IMR-90 (cell line): ENCODE measurements around the gene SSH2. TPM values are rescaled to one million over a fixed set of nuclear protein-coding genes. Genes with fewer than 3 reads are reported as not detected.

Experiments
- ATAC-seq: fragments of 200-7000 bp; cut with Tn5 transposase; 2 replicates; pipeline ENCODE4 v1.9.1; 2020; ENCODE audit warnings: low read depth, mild to moderate bottlenecking, moderate library complexity
- BruUV-seq: library from RNA; stranded (reverse); fragments of 400-500 nt; replicated peaks from 2 replicates; lab custom pipeline; 2021; lab: Mats Ljungman, UMichigan
- CTCF ChIA-PET: fragments of 300-600 bp; formaldehyde crosslinking; extraction: SDS; loops from one replicate; lab custom pipeline; 2021; ENCODE audit warnings: antibody characterized with exemption; lab: Yijun Ruan, JAX
- POLR2A ChIA-PET: fragments of 300-600 bp; sonication (Branson Sonifier 250); formaldehyde crosslinking; loops from one replicate; lab custom pipeline; 2022; ENCODE audit warnings: antibody characterized with exemption; ENCODE audit not compliant: unreplicated experiment; lab: Charles Lee
- DNase-seq: peaks from one replicate; pipeline ENCODE4 v3.0.0; 2013
- H2AFZ ChIP-seq: replicated peaks from 2 replicates; pipeline ENCODE3; 2013; ENCODE audit warnings: low read length, mild to moderate bottlenecking; ENCODE audit not compliant: poor library complexity
- H2AK5ac ChIP-seq: 2 replicates; pipeline ENCODE4 v1.6.1; 2013; ENCODE audit warnings: low read depth, low read length, inconsistent platforms
- H2AK9ac ChIP-seq: replicated peaks from 2 replicates; pipeline ENCODE3; 2013; ENCODE audit warnings: mild to moderate bottlenecking, low read depth, low read length, moderate library complexity; ENCODE audit not compliant: poor library complexity
- H2BK120ac ChIP-seq: 2 replicates; pipeline ENCODE4 v1.6.1; 2013; ENCODE audit warnings: low read depth, low read length, inconsistent platforms
- H2BK15ac ChIP-seq: 3 replicates; pipeline ENCODE4 v1.6.1; 2013; ENCODE audit warnings: low read depth, low read length, inconsistent platforms
- H2BK20ac ChIP-seq: 2 replicates; pipeline ENCODE4 v1.6.1; 2013; ENCODE audit warnings: low read depth, mild to moderate bottlenecking, inconsistent platforms, low read length, moderate library complexity
- H2BK5ac ChIP-seq: 2 replicates; pipeline ENCODE4 v1.6.1; 2013; ENCODE audit warnings: mild to moderate bottlenecking, low read depth, low read length, inconsistent platforms; ENCODE audit not compliant: poor library complexity, severe bottlenecking
- H3K14ac ChIP-seq: replicated peaks from 2 replicates; pipeline ENCODE4 v1.6.1; 2013; ENCODE audit warnings: low read depth, low read length, inconsistent platforms
- H3K18ac ChIP-seq: 2 replicates; pipeline ENCODE4 v1.6.1; 2013; ENCODE audit warnings: low read depth, low read length, control low read depth
- H3K23ac ChIP-seq: 2 replicates; pipeline ENCODE4 v1.6.1; 2013; ENCODE audit warnings: low read depth, low read length, inconsistent platforms
- H3K27ac ChIP-seq: 2 replicates; pipeline ENCODE4 v1.5.1; 2013; ENCODE audit warnings: mild to moderate bottlenecking, control low read depth, low read length; ENCODE audit not compliant: insufficient read depth
- H3K27me3 ChIP-seq: 2 replicates; pipeline ENCODE4 v1.6.1; 2013; ENCODE audit warnings: low read length; ENCODE audit not compliant: control insufficient read depth, insufficient read depth
- H3K36me3 ChIP-seq: 2 replicates; pipeline ENCODE4 v1.6.1; 2013; ENCODE audit warnings: low read length, mixed read lengths; ENCODE audit not compliant: control insufficient read depth, insufficient read depth
- H3K4ac ChIP-seq: 2 replicates; pipeline ENCODE4 v1.6.1; 2013; ENCODE audit warnings: low read depth, low read length, inconsistent platforms
- H3K4me1 ChIP-seq: 2 replicates; pipeline ENCODE4 v1.6.1; 2013; ENCODE audit warnings: low read length, mixed read lengths; ENCODE audit not compliant: control insufficient read depth, insufficient read depth
- H3K4me2 ChIP-seq: 2 replicates; pipeline ENCODE4 v1.6.1; 2013; ENCODE audit warnings: low read depth, mild to moderate bottlenecking, control low read depth, low read length, moderate library complexity
- H3K4me3 ChIP-seq: 2 replicates; pipeline ENCODE4 v1.5.1; 2013; ENCODE audit warnings: low read depth, mild to moderate bottlenecking, control low read depth, low read length, moderate library complexity; ENCODE audit not compliant: insufficient read depth
- H3K56ac ChIP-seq: 2 replicates; pipeline ENCODE4 v1.6.1; 2013; ENCODE audit warnings: low read length, inconsistent platforms; ENCODE audit not compliant: insufficient read depth; ENCODE audit errors: extremely low read depth
- H3K79me1 ChIP-seq, 2 experiments: 2 replicates each; pipeline ENCODE4 v1.6.1; 2013; ENCODE audit warnings: low read length in 2 of 2, inconsistent platforms in 1 of 2, low read depth in 1 of 2
- H3K9ac ChIP-seq: 2 replicates; pipeline ENCODE4 v1.6.1; 2013; ENCODE audit warnings: low read depth, low read length, control low read depth
- H3K9me1 ChIP-seq: 2 replicates; pipeline ENCODE4 v1.6.1; 2013; ENCODE audit warnings: low read length, inconsistent platforms; ENCODE audit not compliant: insufficient read depth
- H3K9me3 ChIP-seq: 2 replicates; pipeline ENCODE4 v1.6.1; 2013; ENCODE audit warnings: low read length; ENCODE audit not compliant: control insufficient read depth, insufficient read depth
- H4K20me1 ChIP-seq: 2 replicates; pipeline ENCODE4 v1.6.1; 2013; ENCODE audit warnings: low read length, inconsistent platforms; ENCODE audit not compliant: insufficient read depth
- H4K5ac ChIP-seq: 2 replicates; pipeline ENCODE4 v1.6.1; 2013; ENCODE audit warnings: mild to moderate bottlenecking, low read depth, low read length, control low read depth
- H4K8ac ChIP-seq, 2 experiments: 2 replicates each; pipeline ENCODE4 v1.6.1; 2013; ENCODE audit warnings: low read depth in 2 of 2, low read length in 2 of 2, control low read depth in 1 of 2, inconsistent platforms in 1 of 2
- H4K91ac ChIP-seq: 2 replicates; pipeline ENCODE4 v1.6.1; 2013; ENCODE audit warnings: low read depth, low read length, inconsistent platforms; ENCODE audit not compliant: insufficient read depth
- BHLHE40 ChIP-seq: fragments of 150-350 bp; IDR thresholded peaks from 2 replicates; pipeline ENCODE4 v1.6.1; 2016; ENCODE audit warnings: mild to moderate bottlenecking, low read depth, low read length
- CEBPB ChIP-seq: IDR thresholded peaks from 2 replicates; pipeline ENCODE4 v1.6.1; 2012; ENCODE audit warnings: low read depth, low read length, improper control_type of control experiment
- CHD1 ChIP-seq: IDR thresholded peaks from 2 replicates; pipeline ENCODE4 v1.6.1; 2012; ENCODE audit warnings: low read depth, low read length, improper control_type of control experiment
- CTCF ChIP-seq: conservative IDR thresholded peaks from 2 replicates; pipeline ENCODE4 v1.5.1; 2012; ENCODE audit warnings: mild to moderate bottlenecking, low read depth, low read length, improper control_type of control experiment
- ELK1 ChIP-seq: fragments of 150-350 bp; IDR thresholded peaks from 2 replicates; pipeline ENCODE4 v1.6.1; 2016; ENCODE audit warnings: low read depth, mild to moderate bottlenecking, low read length, moderate library complexity, borderline replicate concordance
- FOS ChIP-seq: fragments of 150-350 bp; IDR thresholded peaks from 2 replicates; pipeline ENCODE4 v1.6.1; 2016; ENCODE audit warnings: low read depth, low read length
- MAFK ChIP-seq: IDR thresholded peaks from 2 replicates; pipeline ENCODE4 v1.6.1; 2012; ENCODE audit warnings: low read depth, low read length, improper control_type of control experiment
- MXI1 ChIP-seq: IDR thresholded peaks from 2 replicates; pipeline ENCODE4 v1.6.1; 2012; ENCODE audit warnings: low read depth, mild to moderate bottlenecking, low read length, moderate library complexity, borderline replicate concordance
- NFE2L2 ChIP-seq: fragments of 150-350 bp; IDR thresholded peaks from 2 replicates; pipeline ENCODE4 v1.6.1; 2016; ENCODE audit warnings: low read depth, mild to moderate bottlenecking, low read length
- POLR2A ChIP-seq: IDR thresholded peaks from 2 replicates; pipeline ENCODE4 v1.6.1; 2012; ENCODE audit warnings: mild to moderate bottlenecking, low read depth, low read length
- RAD21 ChIP-seq: IDR thresholded peaks from 2 replicates; pipeline ENCODE4 v1.6.1; 2012; ENCODE audit warnings: low read length, improper control_type of control experiment
- RCOR1 ChIP-seq: IDR thresholded peaks from 2 replicates; pipeline ENCODE4 v1.6.1; 2012; ENCODE audit warnings: mild to moderate bottlenecking, low read length, improper control_type of control experiment; ENCODE audit not compliant: insufficient replicate concordance
- RFX5 ChIP-seq: IDR thresholded peaks from 2 replicates; pipeline ENCODE4 v1.8.0; 2012; ENCODE audit warnings: low read depth, mild to moderate bottlenecking, low read length, moderate library complexity
- SMC3 ChIP-seq: fragments of 150-350 bp; IDR thresholded peaks from 2 replicates; pipeline ENCODE4 v1.6.1; 2016; ENCODE audit warnings: low read depth, mild to moderate bottlenecking, antibody characterized with exemption, low read length, moderate library complexity
- USF2 ChIP-seq: fragments of 150-350 bp; IDR thresholded peaks from 2 replicates; pipeline ENCODE4 v1.6.1; 2017; ENCODE audit warnings: mild to moderate bottlenecking, antibody characterized with exemption, low read length, low read depth
- WGBS, 2 experiments: methylation state at CpG; one replicate each; pipeline versions ENCODE4 v1.1.5 to v1.1.7; 2013; ENCODE audit warnings: missing lambda C conversion rate in 2 of 2; ENCODE audit not compliant: insufficient read length in 1 of 2; ENCODE audit errors: extremely low coverage in 2 of 2; 5-methylcytosine and 5-hydroxymethylcytosine counted together
- dilution Hi-C: fragments of 300-500 bp; cut with HindIII; formaldehyde crosslinking; loops from one replicate; pipeline ENCODE4 v1.14.3; 2018; ENCODE audit warnings: low sequenced_read_pairs; ENCODE audit not compliant: unreplicated experiment
- in situ Hi-C: fragments of 300-500 bp; cut with MboI; formaldehyde crosslinking; loops from 3 replicates; pipeline ENCODE4 v1.14.3; 2019; ENCODE audit warnings: low sequenced_read_pairs, inconsistent platforms, mixed read lengths
- intact Hi-C: fragments of 100-400 bp; cut with micrococcal nuclease; formaldehyde crosslinking; loops from 2 replicates; pipeline ENCODE4 v1.10.0; 2022
- polyA plus RNA-seq, 3 experiments: library from polyadenylated mRNA; depleted of rRNA; stranded (reverse); fragments of >200 nt; gene quantifications; 2 replicates each; pipeline ENCODE4 v1.2.3, GENCODE V29; 2012; ENCODE audit warnings: low replicate concordance in 1 of 3
- total RNA-seq: library from RNA; depleted of rRNA; stranded (reverse); fragments of >200 nt; gene quantifications from 2 replicates; pipeline ENCODE4 v1.2.3, GENCODE V29; 2012

SSH2 gene
- total and polyA plus RNA-seq, 2 of the 4 experiments (the other 2 are of a cell fraction), result 9.3 TPM

- dilution Hi-C loops (no loop called here), intact Hi-C loops (no loop called here), in situ Hi-C loops (no loop called here)
- Histone ChIP-seq H3K9me3 (no peaks in the 10 kb centered on the region), H2BK15ac (no peak overlapping the region), H2BK20ac (no peak overlapping the region), H3K9ac (no peak overlapping the region), H2BK120ac (no peak overlapping the region), H3K56ac (no peak overlapping the region), H3K23ac (peak overlapping the region; percentile 72), H3K4me2 (peak overlapping the region; percentile 20; the same call in 1 of the 2 replicates), H2BK5ac (no peak overlapping the region), H3K79me1 (peaks cover 38 to 75% of the 10 kb centered on the region in 2 experiments), H2AFZ (no peak overlapping the region), H3K4me1 (peaks cover 41% of the 10 kb centered on the region), H2AK5ac (peak overlapping the region; percentile 17; the same call in 1 of the 2 replicates), H3K4me3 (no peak overlapping the region), H3K36me3 (peaks cover 16% of the 10 kb centered on the region), H3K9me1 (peaks cover 26% of the 10 kb centered on the region), H3K27me3 (no peaks in the 10 kb centered on the region), H4K91ac (no peak overlapping the region), H2AK9ac (peak overlapping the region; percentile 33), H4K5ac (no peak overlapping the region), H3K4ac (peak overlapping the region; percentile 51; the same call in 1 of the 2 replicates), H4K8ac (no peak overlapping the region), H3K27ac (no peak overlapping the region), H3K18ac (no peak overlapping the region), H3K14ac (peak overlapping the region; percentile 8; the same call in 1 of the 2 replicates), H4K20me1 (peaks cover 58% of the 10 kb centered on the region)
- ATAC-seq, result no peak
- POLR2A ChIA-PET, result interaction anchor here (0.6 kb wide), 1 partner anchor 13 kb away, joined by 3 read pairs; no protein-coding TSS in a partner anchor
- no TSS peak for BruUV-seq
- CTCF ChIA-PET, result no interaction called here
- DNase-seq, result no peak
- WGBS, 2 experiments, result 100% methylated on average over 1 of the region's 9 CpGs; no CpG with 5 or more reads in 1 of the 2 experiments
- no peak for TF ChIP-seq SMC3
- TF ChIP-seq BHLHE40, result no peak
- TF ChIP-seq CHD1, result no peak
- no peak for TF ChIP-seq CTCF
- TF ChIP-seq RFX5, result no peak
- no peak for TF ChIP-seq RAD21
- TF ChIP-seq POLR2A, result no peak
- TF ChIP-seq NFE2L2, result no peak
- TF ChIP-seq RCOR1, result no peak
- TF ChIP-seq MXI1, result no peak
- no peak for TF ChIP-seq FOS
- TF ChIP-seq MAFK, result no peak
- no peak for TF ChIP-seq ELK1
- no peak for TF ChIP-seq CEBPB
- no peak for TF ChIP-seq USF2
Observed at GRCh38 chr17:29586676-29587469, 343.2 kb downstream of the SSH2 start.
